GM18502 (cell line): ENCODE data around the gene MBL2.
A peak's percentile ranks its signal among the peaks of the same experiment; 100 is the strongest.

ENCODE experiments used
- ATAC-seq: cut with Tn5 transposase; IDR thresholded peaks from one replicate; pipeline ENCODE4 v1.9.1; 2021; ENCODE audit warnings: mild to moderate bottlenecking; ENCODE audit not compliant: unreplicated experiment, poor library complexity

MBL2 gene

DNA sequence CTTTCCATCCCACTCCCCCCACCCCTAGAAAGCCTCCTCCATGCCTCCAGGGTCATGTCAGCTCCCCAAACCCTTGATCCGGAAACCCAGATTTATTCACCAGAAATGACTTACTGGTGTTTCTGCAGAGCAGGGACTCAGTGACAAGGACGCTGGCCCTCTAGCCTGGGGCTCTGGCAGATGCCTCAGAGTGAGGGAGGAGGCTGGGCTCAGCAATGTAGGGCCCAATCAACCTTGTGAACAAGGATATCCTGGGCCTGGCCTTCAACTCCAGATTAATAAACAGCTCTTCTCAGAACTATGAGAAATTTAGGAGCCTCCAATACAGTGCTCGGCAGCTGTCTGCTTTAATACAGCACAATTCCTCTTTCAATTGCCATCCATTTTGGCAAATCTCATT, at the start of gene MBL2:
Gene MBL2, minus strand, starts transcription at position 162 of the 400 bp plus-strand sequence. CDS start 1,149 bp downstream, outside the sequence.
- ATAC-seq, result no peak

- ATAC-seq, result no peak
These were observed 47.7 kb upstream of the MBL2 start for GRCh38 chr10:52820309-52820708.

DNA sequence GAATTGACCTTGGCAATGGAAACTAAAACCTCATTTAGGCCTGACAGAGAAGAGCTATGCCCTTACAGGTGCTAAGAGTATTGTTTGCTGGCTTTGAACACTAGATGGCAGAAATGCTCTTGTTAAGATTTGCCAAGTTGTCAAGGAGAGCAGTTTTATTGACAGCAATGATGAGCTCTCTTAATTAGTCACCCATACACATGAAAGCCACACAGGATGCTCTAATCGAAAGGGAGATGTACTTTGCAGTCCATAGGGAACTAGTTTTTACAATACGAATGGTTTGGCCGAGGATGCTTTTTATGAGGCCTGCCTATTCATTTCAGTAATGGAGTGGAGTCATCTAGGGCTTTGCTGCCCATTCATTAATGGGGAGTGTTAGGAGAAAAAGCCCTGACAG, 45.4 kb upstream of the MBL2 start:
- peak; percentile 93 for ATAC-seq

- peak; percentile 44 for ATAC-seq
These were observed 41.9 kb upstream of the MBL2 start for GRCh38 chr10:52814506-52814905.

- no peak for ATAC-seq
These were observed 39.2 kb upstream of the MBL2 start for GRCh38 chr10:52811776-52812175.

- ATAC-seq, result no peak
These were observed 38.2 kb upstream of the MBL2 start for GRCh38 chr10:52810761-52811160.

DNA sequence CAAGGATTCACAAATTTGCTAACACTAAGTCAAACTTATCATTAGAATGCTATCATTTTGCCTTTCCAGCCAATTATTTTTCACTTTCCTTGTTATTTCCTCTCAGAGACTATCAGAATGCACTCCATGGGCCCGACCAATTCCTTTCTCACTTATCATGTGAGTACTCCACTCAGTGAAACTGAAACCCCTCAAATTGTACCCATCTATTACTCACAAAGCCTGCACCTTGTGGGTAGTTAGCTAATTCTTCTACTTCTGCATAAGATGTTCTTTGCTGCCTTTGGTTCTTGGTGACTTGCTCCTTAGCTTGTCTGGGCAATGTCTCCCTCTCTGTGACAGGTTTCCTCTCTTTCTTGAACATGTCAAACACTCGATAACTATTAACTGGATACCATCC, 35.2 kb upstream of the MBL2 start:
- ATAC-seq, result peak; percentile 53

DNA sequence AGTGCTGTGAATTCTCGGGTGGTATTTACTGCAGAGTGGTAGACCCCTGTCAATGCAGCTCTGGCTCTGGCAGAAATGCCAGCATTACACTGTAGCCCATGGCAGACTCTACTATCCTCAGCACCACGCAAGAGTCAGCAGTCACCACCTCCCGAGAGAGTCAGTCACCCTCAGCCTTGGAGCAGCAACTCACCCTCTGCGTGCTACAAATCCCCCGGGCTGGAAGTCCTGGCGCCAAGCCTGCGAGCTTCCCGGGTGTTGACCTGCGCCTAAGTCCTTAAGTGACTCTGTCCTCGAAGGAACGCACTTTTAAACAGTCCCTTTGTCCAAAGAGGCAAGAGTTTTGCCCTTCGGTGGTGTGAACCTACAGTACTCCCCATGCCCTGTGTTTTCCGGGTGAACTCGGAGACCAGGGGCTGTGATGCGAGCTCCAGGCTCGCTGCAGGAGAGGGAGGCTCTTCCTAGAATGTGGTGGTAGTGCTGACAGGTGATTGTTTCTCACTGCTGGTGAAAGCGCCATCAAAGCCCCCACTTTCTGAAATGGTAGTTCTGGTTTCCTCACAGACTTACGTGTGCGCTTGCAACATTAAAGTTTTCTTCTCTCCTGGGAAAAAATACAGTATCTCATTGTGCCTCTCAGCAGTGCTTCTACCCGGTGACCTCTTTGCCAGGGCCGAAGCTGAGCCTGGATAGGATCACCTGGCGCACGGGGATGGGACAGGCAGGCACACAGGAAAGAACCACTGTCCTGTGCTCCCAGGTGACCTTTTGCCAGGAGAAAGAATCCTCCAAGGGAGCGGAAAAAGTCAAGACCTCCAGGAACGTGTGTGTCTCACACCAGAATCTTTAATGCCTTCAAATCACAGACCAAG, 33.1 kb upstream of the MBL2 start:
- no peak for ATAC-seq

GRCh38 chr10:52801947-52802346, 29.4 kb upstream of the MBL2 start:
- ATAC-seq, result no peak

GRCh38 chr10:52786098-52786497, 13.5 kb upstream of the MBL2 start:
- no peak for ATAC-seq

DNA sequence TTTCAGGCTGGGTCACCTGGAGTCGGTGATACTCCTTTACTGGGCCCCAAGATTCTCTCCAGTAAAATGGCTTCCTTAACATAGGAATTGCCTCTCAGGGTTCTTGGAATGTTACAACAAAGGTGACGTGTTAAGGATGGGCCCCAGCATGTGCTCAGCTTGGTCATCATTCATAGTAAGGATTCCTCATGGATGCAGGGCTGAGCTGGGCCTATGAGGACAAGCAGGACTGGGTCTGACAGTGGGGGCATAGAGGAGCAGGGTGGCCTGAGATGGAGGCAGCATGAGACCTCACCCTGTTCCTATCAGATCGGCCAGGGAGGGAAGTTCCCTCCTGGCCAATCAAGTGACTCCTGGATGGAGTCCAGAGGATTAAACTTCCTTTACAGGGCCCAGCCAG, 12.8 kb upstream of the MBL2 start:
- ATAC-seq, result no peak

DNA sequence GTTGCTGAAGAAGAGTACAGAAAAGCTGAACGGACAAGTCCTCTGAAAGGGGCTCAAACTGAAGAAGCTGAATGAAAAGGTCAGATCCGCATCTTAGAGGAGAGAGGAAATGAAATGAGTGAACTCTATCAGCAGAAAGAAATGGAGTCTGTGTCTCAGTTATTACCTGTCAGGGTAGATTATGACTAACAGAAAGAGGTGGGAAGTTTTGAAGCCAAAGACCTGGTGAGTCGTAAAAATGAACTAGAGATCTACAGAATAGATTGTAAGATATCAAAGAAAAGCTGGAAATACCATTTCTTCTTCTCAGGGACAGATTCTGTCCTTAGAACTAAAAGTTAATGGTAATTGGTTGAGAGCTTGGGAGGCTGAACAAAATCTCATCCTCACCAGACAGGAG, 11.1 kb upstream of the MBL2 start:
- ATAC-seq, result no peak

- no peak for ATAC-seq
These were observed 10.0 kb upstream of the MBL2 start for GRCh38 chr10:52782554-52782953.

- ATAC-seq, result peak; percentile 16
These were observed 8.0 kb upstream of the MBL2 start for GRCh38 chr10:52780391-52781155.

DNA sequence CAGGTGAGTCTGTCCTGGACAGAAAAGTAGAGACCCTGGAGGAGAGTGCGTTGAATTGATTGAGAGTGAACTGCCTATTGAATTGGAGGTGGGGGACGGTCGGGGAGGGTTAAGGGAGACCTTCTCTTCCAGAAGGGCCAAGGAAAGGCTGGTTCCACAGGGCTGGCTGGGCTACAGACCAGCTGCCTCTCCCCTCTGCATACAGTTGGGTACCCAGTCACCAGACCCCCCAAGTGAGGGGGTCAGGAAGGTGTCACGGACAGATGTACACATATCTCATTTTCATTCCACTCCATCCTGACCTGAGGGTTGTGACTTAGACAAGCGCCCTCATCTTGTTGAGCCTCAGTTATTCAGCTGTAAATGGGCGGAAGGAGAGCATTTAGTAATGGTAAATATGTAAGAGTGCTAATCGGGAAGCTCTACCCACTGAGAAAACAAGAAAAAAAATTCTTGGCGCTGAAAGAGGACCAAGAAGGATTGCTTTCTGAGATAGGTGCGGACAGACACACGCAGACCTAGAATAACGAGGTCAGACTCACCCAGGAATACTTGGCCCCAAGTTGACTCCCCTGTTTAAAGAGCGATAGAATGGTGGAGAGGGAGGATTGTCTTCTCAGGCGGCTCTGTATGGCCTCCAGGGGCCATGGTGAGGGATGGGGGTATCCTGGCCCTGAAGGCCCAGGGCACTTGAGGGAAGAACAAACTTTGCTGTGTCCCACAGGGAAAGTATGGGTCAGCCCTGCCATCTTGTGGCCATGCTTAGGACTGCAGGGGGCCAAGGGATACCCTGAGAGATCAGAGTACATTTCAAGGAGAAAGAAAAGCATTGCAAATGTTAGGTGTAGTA, 7.2 kb upstream of the MBL2 start:
- ATAC-seq, result peak; percentile 95

GRCh38 chr10:52778511-52779392, 6.2 kb upstream of the MBL2 start:
- ATAC-seq, result no peak

DNA sequence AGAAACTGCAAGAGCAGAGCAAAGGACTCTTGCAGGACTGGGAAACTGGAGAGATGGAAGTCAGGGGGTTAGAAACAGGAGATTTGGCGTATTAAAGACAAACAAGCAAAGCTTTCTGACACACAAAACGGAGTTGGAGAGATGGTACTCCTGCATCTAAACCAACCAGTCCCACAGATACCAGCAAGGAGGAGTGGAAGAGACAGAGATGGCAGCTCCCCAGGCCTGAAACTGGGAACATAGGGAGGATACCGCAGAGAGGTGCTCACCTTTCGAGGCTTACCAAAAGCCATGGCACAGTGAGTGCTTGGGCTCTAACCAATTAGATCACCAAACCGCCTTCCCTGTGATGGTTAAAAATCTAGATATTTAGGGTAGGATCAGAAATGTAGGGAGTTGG, 4.8 kb upstream of the MBL2 start:
- ATAC-seq, result no peak

- ATAC-seq, result no peak
These were observed 3.9 kb upstream of the MBL2 start for GRCh38 chr10:52776471-52776903.

GRCh38 chr10:52775132-52775647, 2.6 kb upstream of the MBL2 start:
- no peak for ATAC-seq
